Breast epithelium (tissue), 4 donors: ENCODE results near the gene POLR2H. TPM values are rescaled to one million over a fixed set of nuclear protein-coding genes. Genes with fewer than 3 reads are reported as not detected.

ENCODE experiments used
- DNase-seq, 2 donors: peaks; one replicate each; pipeline ENCODE4 v3.0.0-alpha.2; 2019; ENCODE audit warnings: low spot score in 2 of 2
- H3K27ac ChIP-seq, 2 donors: fragments of 200-600 bp; sonication (generic) in 1 of 2; one replicate each; pipeline ENCODE4 v1.5.1; 2016 to 2019; ENCODE audit warnings: mild to moderate bottlenecking in 1 of 2
- H3K27me3 ChIP-seq, 2 donors: fragments of 200-600 bp; sonication (generic) in 1 of 2; one replicate each; pipeline versions ENCODE4 v1.5.1 to v1.6.0; 2017 to 2019; ENCODE audit warnings: control low read depth in 1 of 2, mild to moderate bottlenecking in 1 of 2
- H3K36me3 ChIP-seq: fragments of 200-600 bp; one replicate; pipeline ENCODE4 v1.5.1; 2019
- H3K4me1 ChIP-seq, 2 donors: fragments of 200-600 bp; sonication (generic); one replicate each; pipeline ENCODE4 v1.5.1; 2016 to 2019; ENCODE audit warnings: control low read depth in 1 of 2
- H3K4me3 ChIP-seq, 3 donors: fragments of 200-600 bp; sonication (generic); 1 replicate in 2 of 3; 2 replicates in 1 of 3; pipeline ENCODE4 v1.5.1; 2016 to 2019; ENCODE audit warnings: mild to moderate bottlenecking in 3 of 3, moderate library complexity in 2 of 3
- H3K9me3 ChIP-seq, 2 donors: fragments of 200-600 bp; sonication (generic) in 1 of 2; one replicate each; pipeline ENCODE4 v1.5.1; 2016 to 2019; ENCODE audit warnings: control low read depth in 1 of 2
- POLR2A ChIP-seq: fragments of 450-650 bp; IDR thresholded peaks from one replicate; pipeline ENCODE4 v1.6.1; 2016; ENCODE audit warnings: antibody characterized with exemption, mild to moderate bottlenecking, moderate library complexity
- POLR2AphosphoS5 ChIP-seq, 3 donors: sonication (generic); formaldehyde crosslinking; IDR thresholded peaks; one replicate each; pipeline ENCODE4 v1.6.1; 2017; ENCODE audit warnings: antibody characterized with exemption in 3 of 3
- intact Hi-C: fragments of 100-400 bp; cut with DNase I; formaldehyde crosslinking; loops from one replicate; pipeline ENCODE4 v1.15.1; 2023; ENCODE audit warnings: low total_unique reads
- total RNA-seq, 3 donors: library from RNA; depleted of rRNA; stranded (reverse); fragments of >200 nt; gene quantifications; one replicate each; pipeline ENCODE4 v1.1.0, GENCODE V29; 2016
- TF ChIP-seq, protein P1 (sequence below), 3 donors: fragments of 450-650 bp; IDR thresholded peaks; one replicate each; pipeline ENCODE4 v1.5.1; 2016 to 2017; ENCODE audit warnings: antibody characterized with exemption in 3 of 3, mild to moderate bottlenecking in 3 of 3, moderate library complexity in 3 of 3

The POLR2H gene
- total RNA-seq, 3 donors from 2014 or later, result 63.7 to 101 (median 99.5) TPM

GRCh38 chr3:184347321-184348056 is 14.0 kb upstream of the POLR2H start:
- Histone ChIP-seq H3K27me3 (no peaks in the 10 kb centered on the region), H3K9me3 (no peaks in the 10 kb centered on the region), H3K4me1 (no peaks in the 10 kb centered on the region), H3K4me3 (no peak overlapping the region), H3K36me3 (no peaks in the 10 kb centered on the region), H3K27ac (peak overlapping the region in 1 of 2 donors; percentile 15)
- intact Hi-C loops, result no loop called here
- no peak for TF ChIP-seq POLR2AphosphoS5 (IDR thresholded peaks at IDR 0.05)
- TF ChIP-seq, protein P1, sequence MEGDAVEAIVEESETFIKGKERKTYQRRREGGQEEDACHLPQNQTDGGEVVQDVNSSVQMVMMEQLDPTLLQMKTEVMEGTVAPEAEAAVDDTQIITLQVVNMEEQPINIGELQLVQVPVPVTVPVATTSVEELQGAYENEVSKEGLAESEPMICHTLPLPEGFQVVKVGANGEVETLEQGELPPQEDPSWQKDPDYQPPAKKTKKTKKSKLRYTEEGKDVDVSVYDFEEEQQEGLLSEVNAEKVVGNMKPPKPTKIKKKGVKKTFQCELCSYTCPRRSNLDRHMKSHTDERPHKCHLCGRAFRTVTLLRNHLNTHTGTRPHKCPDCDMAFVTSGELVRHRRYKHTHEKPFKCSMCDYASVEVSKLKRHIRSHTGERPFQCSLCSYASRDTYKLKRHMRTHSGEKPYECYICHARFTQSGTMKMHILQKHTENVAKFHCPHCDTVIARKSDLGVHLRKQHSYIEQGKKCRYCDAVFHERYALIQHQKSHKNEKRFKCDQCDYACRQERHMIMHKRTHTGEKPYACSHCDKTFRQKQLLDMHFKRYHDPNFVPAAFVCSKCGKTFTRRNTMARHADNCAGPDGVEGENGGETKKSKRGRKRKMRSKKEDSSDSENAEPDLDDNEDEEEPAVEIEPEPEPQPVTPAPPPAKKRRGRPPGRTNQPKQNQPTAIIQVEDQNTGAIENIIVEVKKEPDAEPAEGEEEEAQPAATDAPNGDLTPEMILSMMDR (IDR thresholded peaks at IDR 0.05), result no peak
- TF ChIP-seq POLR2A, result no peak
- no peak for DNase-seq

DNA sequence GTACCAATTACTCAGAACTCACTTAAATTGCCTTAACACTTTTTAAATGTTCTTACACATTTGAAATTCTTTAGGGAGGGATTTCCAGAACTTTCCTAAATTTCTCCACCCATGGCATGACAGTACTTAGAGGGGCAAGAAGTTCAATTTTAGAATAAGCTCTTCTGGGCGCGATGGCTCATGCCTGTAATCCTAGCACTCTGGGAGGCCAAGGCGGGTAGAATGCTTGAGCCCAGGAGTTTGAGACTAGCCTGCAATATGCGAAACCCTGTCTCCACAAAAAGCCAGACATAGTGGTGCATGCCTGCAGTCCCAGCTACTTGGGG is 13.5 kb upstream of the POLR2H start:
- intact Hi-C loops, result no loop called here
- Histone ChIP-seq H3K27ac (no peak overlapping the region), H3K4me1 (no peaks in the 10 kb centered on the region)

GRCh38 chr3:184349563-184350470 is 11.7 kb upstream of the POLR2H start:
- Histone ChIP-seq H3K27me3 (no peaks in the 10 kb centered on the region), H3K9me3 (no peaks in the 10 kb centered on the region), H3K4me1 (no peaks in the 10 kb centered on the region), H3K4me3 (no peak overlapping the region), H3K27ac (no peak overlapping the region), H3K36me3 (no peaks in the 10 kb centered on the region)
- intact Hi-C loops, result loop anchor here (2.0 kb wide), 1 partner anchor 59 kb away; no protein-coding TSS in a partner anchor
- DNase-seq, result no peak
- TF ChIP-seq POLR2AphosphoS5 (IDR thresholded peaks at IDR 0.05) (no peak), POLR2A (no peak)
- TF ChIP-seq, protein P1 (IDR thresholded peaks at IDR 0.05), result no peak

More for the DNA sequence above, 13.5 kb upstream of the POLR2H start:
- TF ChIP-seq, protein P1 (IDR thresholded peaks at IDR 0.05), result no peak
- TF ChIP-seq POLR2A (no peak), POLR2AphosphoS5 (IDR thresholded peaks at IDR 0.05) (no peak)
- H3K36me3 ChIP-seq, result no peaks in the 10 kb centered on the region
- no peak overlapping the region for H3K4me3 ChIP-seq
- no peak for DNase-seq
- H3K9me3 ChIP-seq, result no peaks in the 10 kb centered on the region
- H3K27me3 ChIP-seq, result no peaks in the 10 kb centered on the region

- H3K27me3 ChIP-seq, result no peaks in the 10 kb centered on the region
- DNase-seq, result no peak
- intact Hi-C loops, result loop anchor here (2.0 kb wide), 1 partner anchor 58 kb away; no protein-coding TSS in a partner anchor
- no peak overlapping the region for H3K27ac ChIP-seq
- no peaks in the 10 kb centered on the region for H3K4me1 ChIP-seq
- H3K4me3 ChIP-seq, result no peak overlapping the region
- no peaks in the 10 kb centered on the region for H3K36me3 ChIP-seq
- no peak for TF ChIP-seq POLR2AphosphoS5 (IDR thresholded peaks at IDR 0.05)
- TF ChIP-seq, protein P1 (IDR thresholded peaks at IDR 0.05), result no peak
- TF ChIP-seq POLR2A, result no peak
- H3K9me3 ChIP-seq, result no peaks in the 10 kb centered on the region
Measured at GRCh38 chr3:184350618-184351017, 10.9 kb upstream of the POLR2H start.
